PC-9 (cell line): ENCODE measurements around the gene RSF1.

Experiments used
- CTCF ChIP-seq: fragments of 200-600 bp; sonication (generic); conservative IDR thresholded peaks from 2 replicates; pipeline ENCODE4 v1.6.1; 2017; ENCODE audit warnings: mixed run types, antibody characterized with exemption, mild to moderate bottlenecking, moderate library complexity
- EZH2 ChIP-seq: fragments of 200-600 bp; sonication (generic); IDR thresholded peaks from 2 replicates; pipeline ENCODE4 v1.8.0; 2017; ENCODE audit warnings: antibody characterized with exemption, low read depth

GRCh38 chr11:77793972-77794371, 26.6 kb downstream of the RSF1 start:
- TF ChIP-seq CTCF (no peak), EZH2 (no peak)
